ENCODE results near the gene TNNT3.

TNNT3 gene

DNA sequence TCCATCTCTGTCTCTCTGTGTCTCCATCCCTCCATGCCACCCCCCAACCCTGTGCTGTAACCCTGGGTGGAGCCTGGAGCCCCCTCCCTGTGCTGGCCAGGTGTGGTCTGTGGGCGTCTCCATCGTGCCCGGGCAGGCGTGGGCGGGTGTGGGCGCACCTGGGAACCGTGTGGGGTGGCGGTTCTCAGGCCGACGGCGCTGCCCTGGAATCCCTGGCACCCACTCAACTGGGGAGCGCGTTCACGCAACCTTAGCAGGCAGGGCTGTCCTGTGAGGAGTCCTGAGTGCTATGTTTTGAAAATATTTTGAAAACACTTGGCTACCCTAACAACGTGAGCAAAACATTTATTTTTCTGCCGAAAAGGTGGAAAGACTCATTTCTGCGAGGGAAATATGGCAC lies 4.7 kb downstream of the TNNT3 start:
- no peak for DNase-seq

DNA sequence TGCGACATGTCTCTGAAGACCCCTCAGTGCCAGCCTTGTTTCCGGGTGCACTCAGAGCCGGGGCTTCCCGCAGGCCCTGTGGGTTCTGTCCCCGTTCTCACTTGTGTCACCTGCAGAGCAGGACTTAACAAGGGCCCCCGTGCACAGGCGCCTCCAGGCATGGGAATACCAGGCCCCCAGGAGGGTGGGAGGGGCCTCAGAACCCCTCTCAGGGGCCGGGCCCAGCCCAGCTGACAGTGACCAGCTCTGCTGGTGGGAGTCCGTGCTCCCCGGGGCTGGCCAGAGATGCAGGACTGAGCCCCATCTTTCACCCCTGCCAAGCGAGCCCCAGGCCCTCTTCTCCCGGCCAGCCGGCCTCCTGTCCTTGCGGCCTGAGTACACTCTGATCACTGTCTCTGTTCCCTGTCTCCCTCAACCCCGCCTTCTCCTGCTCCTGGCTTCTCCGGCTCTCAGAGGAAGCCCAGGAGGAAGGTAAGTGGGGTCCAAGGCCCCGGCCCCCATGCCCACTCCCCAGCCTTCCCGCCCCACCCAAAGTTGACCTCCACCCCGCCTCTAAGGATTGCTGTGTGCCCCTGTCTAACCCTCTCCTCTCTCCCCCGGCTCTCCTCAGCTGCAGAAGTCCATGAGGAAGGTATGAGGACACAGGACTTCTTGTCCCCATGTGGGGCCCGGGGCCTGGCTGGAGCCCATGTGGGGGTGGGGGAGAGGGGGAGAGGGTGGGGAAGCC lies 5.3 kb downstream of the TNNT3 start:
- no peak for DNase-seq

DNA sequence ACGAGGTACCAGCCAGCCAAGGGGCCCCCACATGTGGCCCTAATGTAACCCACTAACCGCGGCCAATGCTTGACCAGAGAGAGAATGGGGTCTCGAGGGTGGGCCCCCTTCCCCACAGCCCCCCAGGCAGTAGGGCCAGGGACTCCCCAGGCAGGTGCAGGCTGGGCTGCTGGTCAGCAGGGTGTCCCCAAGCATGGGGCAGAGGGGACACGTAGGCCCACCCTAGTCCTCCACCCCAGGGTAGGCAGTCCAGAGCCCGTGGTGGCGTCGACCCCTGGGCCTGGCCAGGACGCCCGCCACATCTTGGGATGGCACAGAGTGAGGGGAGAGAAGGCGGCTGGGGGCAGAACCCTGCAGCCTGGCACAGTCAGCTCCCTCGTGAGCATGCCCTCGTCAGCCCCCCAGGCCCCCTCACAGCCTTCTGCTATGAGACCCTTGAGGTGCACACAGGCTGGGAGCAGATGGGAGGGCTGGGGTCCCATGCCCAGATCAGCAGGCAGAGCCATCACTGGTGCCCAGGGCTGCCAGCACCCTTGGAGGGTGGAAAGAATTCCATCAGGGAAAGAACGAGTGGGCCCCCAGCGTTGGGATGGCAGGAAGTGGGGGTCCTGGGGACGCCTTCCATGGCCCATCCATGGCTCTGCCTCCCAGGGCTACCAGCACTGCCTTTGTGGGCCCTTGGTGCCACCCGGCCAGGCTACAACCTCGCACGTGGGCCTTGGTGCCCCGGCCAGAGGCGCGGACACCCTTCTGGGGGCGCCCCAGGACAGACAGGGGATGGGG lies 6.1 kb downstream of the TNNT3 start:
- no peak for DNase-seq

DNA sequence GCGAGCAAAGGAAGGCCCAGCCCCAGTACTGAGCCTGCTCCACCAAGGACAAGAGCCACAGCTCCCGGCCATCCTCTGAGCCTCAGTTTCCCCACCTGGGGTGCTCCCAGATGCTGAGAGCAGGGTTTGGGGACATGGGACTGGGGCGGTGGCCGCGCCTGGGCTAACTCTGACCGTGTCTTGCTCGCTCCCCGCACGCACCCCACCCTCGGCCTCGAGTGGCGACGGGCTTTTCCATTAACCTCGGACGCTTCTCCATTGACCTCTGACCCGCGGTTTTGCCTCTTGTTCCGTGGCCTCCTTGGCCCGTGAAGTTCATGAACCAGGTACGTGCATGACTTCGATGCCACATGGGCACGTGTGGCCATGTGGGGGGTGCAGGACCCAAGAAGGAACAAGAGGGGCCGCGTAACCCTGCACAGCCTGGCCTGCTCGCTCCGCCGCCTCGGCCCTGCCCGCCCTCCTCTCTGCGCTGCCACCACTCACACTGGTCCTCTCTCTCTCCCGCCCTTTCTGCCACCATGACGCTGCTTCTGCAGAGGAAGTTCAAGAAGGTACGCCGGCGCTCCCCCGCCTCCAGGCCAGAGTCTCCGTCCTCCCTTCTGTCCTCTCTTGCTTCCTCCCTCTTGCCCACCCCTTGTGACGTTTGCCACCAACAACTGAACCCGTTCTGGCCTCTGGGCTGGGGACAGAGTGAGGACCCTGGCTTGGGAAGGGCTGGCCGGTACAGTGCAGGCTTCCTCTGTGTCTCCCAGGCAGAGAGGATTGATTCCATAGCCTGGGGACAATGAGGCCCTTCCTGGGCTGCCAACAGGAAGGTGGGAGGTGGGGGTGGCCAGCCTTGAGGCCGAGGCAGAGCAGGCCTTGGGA lies 6.9 kb downstream of the TNNT3 start:
- DNase-seq: no peak

DNA sequence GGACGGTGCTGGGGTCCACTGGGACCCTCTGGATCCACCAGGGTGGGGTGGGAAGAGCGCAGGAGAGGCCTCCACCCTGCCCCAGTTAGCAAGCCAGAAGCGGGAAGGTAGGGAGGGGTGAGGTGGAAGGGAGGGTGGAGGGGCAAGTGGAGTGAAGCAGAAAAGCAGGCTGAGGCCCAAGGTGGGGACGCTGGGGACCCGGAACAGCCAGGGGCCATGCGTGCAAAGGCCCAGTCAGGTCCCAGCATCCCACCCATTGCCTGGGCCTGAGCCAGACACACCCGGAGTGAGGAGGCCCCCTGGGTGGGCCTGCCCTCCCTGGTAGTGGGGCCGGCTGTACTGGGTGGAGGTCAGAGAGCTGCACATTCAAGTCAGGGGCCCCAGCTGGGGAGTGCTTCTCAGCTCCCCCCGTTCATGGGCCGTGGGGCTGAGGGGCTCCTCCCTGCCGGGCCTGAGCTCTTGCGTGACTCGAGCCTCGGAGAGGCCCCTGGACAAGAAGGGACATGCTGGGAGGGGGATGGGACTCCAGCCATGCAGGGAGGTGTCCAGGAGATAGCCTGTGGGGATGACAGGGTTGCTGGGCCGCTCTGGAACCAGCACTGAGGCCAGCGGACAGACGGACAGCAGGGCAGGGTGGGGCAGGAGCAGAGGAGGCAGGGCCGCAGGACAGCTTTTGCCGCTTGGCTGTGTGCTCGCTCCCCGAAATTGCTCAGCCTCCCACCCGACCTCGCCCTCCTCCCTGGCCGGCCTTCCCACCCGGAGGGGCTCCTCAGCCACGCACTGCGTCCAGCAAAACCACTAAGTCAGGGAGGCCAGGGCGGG lies 7.7 kb downstream of the TNNT3 start:
- no peak for DNase-seq

DNA sequence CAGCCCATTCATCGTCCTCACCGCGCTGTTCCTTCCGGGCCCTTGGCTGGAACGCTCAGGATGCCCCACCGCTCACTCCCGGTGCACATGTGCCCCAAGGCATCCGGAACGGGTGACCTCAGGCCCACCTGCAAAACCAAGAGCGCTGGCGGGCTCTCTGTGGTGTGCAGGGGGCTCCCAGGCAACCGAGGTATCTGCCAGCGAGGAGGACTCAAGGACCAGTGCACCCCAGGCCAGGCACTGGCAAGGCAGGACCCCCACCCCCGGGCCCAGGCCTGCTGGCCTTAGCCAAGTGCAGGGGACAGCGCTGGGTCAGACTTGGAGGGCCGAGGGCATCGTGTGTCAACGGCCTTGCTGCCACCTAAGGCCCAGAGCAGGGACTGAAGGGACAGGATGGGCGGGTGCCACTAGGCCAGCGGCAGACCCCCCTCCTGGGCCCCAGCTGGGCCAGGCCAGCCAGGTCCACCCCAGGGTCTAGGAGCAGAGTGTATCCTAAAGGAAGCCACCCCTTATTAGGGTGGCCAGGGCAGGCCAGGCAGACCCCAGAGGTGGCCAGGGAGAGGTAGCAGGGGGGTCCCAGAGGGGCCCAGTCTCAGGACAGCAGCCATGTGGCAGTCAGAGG lies 8.5 kb downstream of the TNNT3 start:
- no peak for DNase-seq

DNA sequence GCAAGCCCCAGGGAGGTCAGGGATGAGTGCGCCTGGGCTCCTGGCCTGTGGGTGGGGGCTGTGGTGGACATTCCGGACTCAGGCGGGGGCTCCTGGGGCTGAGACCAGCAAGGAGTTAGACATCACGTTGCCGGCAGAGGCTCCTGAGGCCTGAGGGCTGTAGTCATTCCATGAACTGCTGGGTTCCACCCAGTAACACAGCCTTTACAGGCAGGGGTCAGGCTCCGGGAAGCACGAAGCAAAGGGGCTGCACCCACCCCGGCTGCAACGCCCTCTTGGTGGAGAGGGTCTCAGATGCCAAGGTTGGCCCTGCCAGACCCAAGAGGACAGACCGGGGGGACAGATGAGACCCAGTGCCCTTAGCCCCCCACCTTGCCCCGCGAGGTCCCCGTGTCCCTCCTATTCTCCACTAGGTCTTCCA lies 9.0 kb downstream of the TNNT3 start:
- no peak for DNase-seq

DNA sequence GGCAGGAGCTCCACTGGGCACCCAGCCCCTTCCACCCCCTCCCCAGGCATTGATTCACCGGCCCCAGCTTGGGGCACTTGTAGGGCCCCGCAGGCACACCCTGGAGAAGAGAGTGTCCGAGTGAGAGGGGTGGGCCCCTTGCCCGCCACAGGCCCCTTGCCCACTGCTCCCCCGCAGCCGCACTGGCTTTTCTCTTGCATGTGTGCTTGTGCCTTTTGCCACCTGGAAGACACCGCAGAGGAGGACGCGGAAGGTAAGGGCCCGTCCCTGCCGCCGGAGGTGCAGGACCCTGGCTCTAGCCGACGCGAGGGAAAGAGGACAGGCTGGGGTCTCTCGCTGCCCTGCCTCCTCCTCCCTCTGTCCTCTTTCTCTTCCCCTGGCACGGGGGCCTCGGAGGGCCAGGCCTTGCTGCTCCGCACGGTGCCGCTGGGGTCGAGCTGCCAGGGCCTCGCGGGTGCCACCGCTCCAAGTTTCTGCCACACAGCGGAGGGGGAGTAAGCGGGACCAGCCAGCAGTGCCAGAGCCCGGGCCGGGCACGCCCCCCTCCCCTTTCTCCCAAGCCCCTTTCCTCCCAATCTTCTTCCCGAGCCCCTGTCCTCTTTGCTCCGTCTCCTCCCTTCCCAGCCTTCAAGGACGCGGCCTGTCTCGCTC lies 9.5 kb downstream of the TNNT3 start:
- DNase-seq: no peak

DNA sequence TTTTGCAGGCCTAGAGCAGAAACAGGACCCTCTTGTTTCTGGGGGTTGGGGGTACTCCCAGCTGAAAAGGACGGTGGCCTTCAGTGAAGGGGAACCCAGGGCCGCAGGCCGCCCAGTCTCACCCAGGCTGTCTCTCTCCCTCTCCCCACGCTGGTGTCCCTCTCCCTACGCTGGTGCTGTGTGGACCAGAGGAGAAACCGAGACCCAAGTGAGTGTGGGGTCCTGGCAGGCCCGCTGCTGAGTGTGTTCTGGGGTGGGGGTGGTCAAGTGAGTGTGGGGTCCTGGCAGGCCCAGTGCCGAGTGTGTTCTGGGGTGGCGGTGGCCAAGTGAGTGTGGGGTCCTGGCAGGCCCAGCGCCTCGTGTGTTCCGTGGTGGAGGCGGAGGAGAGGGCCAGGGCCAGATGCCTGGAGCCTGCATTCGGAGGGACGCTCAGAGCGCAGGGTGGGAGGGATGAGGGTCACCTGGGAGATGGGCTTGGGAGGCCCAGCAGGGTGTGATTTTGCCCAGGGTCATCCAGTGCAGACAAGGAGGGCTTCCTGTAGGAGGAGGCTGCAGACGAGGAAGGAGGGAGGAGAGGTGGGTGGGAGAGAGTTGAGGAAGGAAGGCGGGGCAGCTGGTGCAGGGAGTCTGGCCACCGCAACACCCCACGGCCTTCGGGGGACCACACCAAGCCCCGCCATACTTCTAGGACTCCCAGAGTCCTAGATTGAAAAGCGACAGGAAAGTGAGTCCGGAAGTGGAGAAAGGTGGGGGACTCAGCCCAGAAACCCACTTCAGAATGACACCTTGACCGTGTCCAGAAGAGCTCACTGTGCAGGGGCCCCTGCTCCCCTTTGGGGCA lies 10.3 kb downstream of the TNNT3 start:
- peak in 1 of 5 donors; percentile 7 for DNase-seq

DNA sequence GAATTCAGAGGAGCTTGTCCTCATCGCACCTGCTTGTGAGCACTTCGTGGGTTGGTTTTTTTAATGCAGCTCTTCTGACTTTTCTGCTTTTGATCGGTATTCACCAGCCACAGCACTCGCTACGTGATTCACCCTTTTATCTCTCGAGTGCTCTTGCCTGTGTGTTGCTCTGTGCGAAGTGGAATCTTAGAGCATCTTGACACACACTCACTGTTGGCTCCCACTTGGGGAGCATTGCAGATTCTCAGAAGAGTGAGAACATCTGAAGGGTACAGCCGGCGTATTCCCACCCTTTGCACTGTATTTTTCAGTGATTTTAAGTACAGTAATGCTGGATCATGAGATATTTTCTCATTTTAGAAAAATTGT lies 10.9 kb downstream of the TNNT3 start:
- DNase-seq: peak in 1 of 5 donors; percentile 7

DNA sequence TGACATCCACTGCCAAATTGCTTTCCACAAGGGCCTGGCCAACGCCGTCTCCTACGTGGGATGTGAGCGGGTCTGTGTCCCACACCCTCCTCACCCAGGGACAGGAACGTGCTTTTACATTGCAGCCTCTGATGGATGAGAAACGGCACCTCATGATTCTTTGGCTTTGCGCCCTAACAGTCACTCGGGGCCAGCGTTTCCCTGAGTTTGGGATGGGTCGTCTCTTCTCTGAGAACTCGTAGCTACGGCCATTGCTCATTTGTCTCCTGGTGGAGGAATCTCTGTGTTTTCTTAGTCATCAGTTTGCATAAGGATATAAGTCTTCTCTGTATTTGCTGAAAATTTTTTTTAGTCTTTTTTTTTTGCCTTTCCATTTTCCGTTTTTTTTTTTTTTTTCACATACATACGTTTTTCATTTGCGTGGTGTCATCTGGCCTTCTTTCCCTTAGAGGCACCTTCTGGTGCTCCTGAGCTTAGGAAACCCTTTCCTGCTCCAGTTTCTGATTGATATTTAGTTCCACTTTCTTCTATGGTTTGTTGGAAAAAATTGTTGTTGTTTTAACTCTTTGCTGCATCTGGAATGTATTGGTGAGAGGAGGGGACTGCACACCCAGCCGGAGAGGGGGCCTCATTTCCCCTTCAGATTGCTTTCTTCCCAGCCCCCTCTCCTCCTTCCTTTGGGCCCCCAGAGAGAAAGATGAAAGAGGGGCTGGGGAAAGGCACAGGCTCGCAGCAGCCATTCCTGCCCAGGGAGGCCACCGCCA lies 12.0 kb downstream of the TNNT3 start:
- DNase-seq: no peak

DNA sequence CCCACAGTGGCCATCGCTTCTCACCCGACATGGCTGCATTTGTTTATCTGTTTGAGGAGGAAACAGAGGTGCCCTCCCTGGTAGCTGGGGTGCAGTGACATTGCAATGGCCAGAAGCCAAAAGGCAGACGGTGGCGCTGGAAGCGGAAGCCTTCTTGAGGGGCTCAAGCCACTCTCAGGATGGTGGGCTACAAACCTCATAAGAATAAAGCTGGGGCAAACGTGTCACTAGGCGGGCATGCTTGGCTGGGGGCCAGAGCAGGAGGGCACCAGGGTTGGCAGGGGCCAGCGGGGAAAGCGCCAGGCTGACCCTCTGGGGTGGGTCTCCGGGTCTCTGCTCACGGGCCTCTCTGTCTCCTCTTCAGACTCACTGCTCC lies 12.6 kb downstream of the TNNT3 start:
- DNase-seq: peak in 1 of 5 donors; percentile 2

DNA sequence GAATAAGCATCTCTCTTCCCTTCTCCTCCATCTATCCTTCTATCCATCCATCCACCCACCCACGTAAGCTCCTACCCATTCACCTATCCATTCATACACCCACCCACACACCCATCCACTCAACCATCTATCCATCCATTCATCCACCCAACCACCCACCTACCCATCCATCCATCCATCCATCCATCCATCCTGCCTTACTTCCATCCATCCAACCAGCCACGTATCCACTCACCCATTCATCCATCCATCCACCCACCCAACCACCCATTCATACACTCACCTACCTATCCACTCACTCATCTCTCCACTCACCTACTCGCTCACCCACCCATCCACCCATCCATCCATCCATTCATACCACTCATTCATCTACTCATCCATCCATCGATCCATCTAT lies 13.2 kb downstream of the TNNT3 start:
- no peak for DNase-seq

DNA sequence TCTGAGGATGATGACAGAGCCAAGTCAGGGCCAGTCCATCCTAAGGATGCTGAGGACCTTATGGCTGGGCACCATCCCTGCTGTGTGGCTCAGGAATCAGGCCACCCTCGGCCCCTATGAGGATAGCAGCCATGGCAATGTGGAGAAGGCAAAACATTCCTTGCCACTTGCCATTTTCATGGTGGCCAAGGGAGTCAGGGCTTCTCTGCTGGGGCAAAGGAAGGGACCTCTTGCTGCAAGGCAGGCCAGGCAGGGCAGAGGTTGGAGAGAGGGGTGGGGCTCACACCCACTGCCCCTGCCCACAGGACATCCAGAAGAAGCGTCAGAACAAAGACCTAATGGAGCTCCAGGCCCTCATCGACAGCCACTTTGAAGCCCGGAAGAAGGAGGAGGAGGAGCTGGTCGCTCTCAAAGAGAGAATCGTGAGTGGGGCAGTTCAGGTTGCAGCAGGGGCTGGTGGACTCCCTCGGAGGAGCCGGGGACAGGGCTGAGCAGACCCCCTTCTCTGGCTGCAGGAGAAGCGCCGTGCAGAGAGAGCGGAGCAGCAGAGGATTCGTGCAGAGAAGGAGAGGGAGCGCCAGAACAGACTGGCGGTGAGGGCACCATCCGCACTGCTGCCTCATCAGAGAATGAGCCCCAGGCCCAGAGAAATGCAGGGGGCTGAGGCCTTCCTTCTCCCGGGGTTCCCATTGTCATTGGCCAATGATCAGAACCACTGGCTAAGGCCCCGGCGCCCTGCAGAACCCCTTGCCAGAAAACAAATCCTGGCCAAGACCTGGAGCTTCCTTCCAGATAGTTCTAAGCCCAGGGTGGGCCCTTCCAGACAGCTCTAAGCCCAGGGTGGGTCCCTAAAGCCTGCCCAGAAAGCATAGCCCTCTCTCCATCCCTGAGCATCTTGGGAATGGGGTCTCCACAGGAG lies 14.2 kb downstream of the TNNT3 start:
- DNase-seq: peak in 1 of 5 donors; percentile 7

DNA sequence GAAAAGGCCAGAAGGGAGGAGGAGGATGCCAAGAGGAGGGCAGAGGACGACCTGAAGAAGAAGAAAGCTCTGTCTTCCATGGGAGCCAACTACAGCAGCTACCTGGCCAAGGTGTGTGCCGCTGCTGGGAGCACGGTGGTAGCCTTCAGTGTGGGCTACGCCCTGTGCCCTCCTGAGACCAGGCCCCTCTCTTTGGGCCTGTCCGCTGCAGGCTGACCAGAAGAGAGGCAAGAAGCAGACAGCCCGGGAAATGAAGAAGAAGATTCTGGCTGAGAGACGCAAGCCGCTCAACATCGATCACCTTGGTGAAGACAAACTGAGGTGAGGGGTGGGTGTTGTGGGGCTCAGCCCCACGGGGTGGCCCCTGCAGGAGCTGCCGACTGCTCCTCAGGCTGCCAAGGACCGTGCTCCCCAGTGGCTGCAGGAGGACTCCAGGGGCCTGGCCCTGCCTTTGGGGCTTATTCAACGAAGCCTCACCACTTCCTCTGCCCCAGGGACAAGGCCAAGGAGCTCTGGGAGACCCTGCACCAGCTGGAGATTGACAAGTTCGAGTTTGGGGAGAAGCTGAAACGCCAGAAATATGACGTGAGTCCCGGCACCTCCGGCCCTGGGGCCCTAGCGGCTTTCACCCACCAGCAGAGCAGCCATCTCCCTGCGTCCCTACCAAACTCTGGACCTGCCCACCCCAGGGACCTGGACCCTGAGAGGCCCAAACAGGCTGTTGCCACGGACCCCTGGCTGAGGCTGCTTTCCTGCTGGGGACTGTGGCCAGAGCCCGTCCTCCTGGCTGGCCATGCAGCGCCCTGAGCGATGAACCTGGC lies 15.0 kb downstream of the TNNT3 start:
- peak in 1 of 5 donors; percentile 4 for DNase-seq

DNA sequence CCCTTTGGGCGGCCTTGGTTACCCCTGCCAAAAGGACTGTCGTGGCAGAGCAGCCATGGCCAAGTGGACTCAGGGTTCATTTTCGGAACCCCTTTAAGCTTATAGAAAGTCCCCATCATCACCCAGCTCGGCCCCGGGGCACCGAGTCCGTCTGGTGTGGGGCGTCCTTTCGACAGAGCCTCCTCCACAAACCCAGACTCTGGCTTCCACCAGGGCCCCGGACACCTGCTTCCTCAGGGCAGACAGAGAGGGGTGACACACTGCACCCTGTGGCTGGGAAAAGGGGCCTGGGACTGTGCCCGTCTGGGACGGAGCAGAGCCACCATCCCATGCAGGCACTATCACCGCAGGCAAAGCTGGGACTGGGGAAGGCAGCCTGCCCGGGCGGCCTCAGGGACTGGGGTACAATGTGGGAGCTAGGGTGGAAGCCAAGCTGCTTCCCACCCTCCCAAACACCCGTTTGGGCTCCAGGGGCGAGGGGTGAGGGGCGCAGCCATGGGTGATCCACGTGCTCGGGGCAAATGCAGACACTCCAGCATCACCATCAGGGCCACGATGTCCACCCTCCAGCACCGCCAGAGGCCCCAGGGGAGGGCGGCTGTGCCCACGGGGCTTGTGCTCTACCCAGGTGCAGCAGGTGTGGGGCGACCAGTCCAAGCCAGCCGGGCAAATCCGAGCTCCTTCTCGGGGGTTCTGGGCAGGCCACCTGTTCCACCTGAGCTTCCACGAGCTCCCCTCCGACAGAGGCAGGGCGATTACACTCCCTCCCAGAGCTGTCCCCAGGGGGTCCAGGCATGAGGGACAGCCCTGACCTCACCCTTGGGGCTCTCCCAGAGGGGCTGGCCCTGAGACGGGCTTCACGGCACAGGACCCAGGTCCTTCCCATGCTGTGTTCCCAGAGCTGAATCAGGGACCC lies 15.9 kb downstream of the TNNT3 start:
- peak in 1 of 5 donors; percentile 7 for DNase-seq

All from T-helper 1 cell (primary cell).